Thyroid gland (tissue), 4 donors: ENCODE measurements around the gene CNTFR. TPM values are rescaled to one million over a fixed set of nuclear protein-coding genes. Genes with fewer than 3 reads are reported as not detected.
"Not testable (repeated sequence)": the region's sequence is repeated elsewhere in the genome, so short reads cannot be mapped to it uniquely, and the experiment has no call there.

Source experiments
- DNase-seq, 2 donors: peaks; one replicate each; pipeline ENCODE4 v3.0.0-alpha.2; 2019
- H3K27ac ChIP-seq, 3 donors: fragments of 200-600 bp; sonication (generic); 1 replicate in 2 of 3; 2 replicates in 1 of 3; pipeline ENCODE4 v1.5.1; 2016 to 2019; ENCODE audit warnings: mild to moderate bottlenecking in 1 of 3, moderate library complexity in 1 of 3
- H3K27me3 ChIP-seq: fragments of 200-600 bp; sonication (generic); one replicate; pipeline ENCODE4 v1.5.1; 2019
- H3K36me3 ChIP-seq, 2 donors: fragments of 200-600 bp; sonication (generic); one replicate each; pipeline ENCODE4 v1.5.1; 2016 to 2019
- H3K4me1 ChIP-seq, 2 donors: fragments of 200-600 bp; sonication (generic); one replicate each; pipeline ENCODE4 v1.5.1; 2017 to 2019
- H3K4me3 ChIP-seq, 3 donors: fragments of 200-600 bp; sonication (generic); replicated peaks in 1 of 3; 1 replicate in 2 of 3; 2 replicates in 1 of 3; pipeline ENCODE4 v1.5.1; 2016; ENCODE audit warnings: mild to moderate bottlenecking in 1 of 3
- H3K9me3 ChIP-seq: fragments of 200-600 bp; sonication (generic); one replicate; pipeline ENCODE4 v1.5.1; 2017
- CTCF ChIP-seq, 6 experiments: fragments of 200-600 bp in 3 of 6; fragments of 450-650 bp in 3 of 6; sonication (generic) in 3 of 6; IDR thresholded peaks; one replicate each; pipeline ENCODE4 v1.5.1; 2016 to 2019; ENCODE audit warnings: antibody characterized with exemption in 6 of 6, mild to moderate bottlenecking in 2 of 6, inconsistent platforms in 1 of 6, moderate library complexity in 1 of 6
- POLR2A ChIP-seq, 2 donors: fragments of 450-650 bp; IDR thresholded peaks; one replicate each; pipeline ENCODE4 v1.6.1; 2017; ENCODE audit warnings: antibody characterized with exemption in 2 of 2, mild to moderate bottlenecking in 2 of 2, moderate library complexity in 1 of 2
- WGBS, 2 donors: methylation state at CpG; one replicate each; pipeline ENCODE4 v1.1.5; 2017; 5-methylcytosine and 5-hydroxymethylcytosine counted together
- intact Hi-C: fragments of 100-400 bp; cut with DNase I; formaldehyde crosslinking; loops from one replicate; pipeline ENCODE4 v1.15.1; 2023
- total RNA-seq, 4 donors: library from RNA; depleted of rRNA; stranded (reverse); fragments of >200 nt; gene quantifications; one replicate each; pipeline ENCODE4 v1.2.3, GENCODE V29; 2016

Gene CNTFR, protein sequence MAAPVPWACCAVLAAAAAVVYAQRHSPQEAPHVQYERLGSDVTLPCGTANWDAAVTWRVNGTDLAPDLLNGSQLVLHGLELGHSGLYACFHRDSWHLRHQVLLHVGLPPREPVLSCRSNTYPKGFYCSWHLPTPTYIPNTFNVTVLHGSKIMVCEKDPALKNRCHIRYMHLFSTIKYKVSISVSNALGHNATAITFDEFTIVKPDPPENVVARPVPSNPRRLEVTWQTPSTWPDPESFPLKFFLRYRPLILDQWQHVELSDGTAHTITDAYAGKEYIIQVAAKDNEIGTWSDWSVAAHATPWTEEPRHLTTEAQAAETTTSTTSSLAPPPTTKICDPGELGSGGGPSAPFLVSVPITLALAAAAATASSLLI
- 10 to 100 TPM in 3 of 4 donors, 1 to 10 TPM in 1; 8.6 to 17.3 (median 14.1) TPM for total RNA-seq

- peaks cover 4% of the 10 kb centered on the region for H3K27me3 ChIP-seq
- H3K36me3 ChIP-seq = no peaks in the 10 kb centered on the region
- peak within 1 kb of the TSS; percentile 25 to 50 (median 33) for H3K27ac ChIP-seq
- H3K9me3 ChIP-seq = no peaks in the 10 kb centered on the region
- 1 to 2% methylated on average over 18 to 42 of the region's 104 CpGs for WGBS, 2 donors
- peak; percentile 27 to 34 for DNase-seq
- peaks cover 12 to 39% of the 10 kb centered on the region in 2 donors for H3K4me1 ChIP-seq
- H3K4me3 ChIP-seq = peak within 1 kb of the TSS; percentile 4 to 44 (median 11)
- TF ChIP-seq CTCF (IDR thresholded peaks at IDR 0.05) = no peak
- TF ChIP-seq POLR2A (IDR thresholded peaks at IDR 0.05) = no peak
- intact Hi-C loops = loop anchor here (5.0 to 10.0 kb wide), 3 partner anchors 43 to 255 kb away; no protein-coding TSS in a partner anchor
Measured at GRCh38 chr9:34589636-34590380, at the start of gene CNTFR. Gene CNTFR (minus strand): TSS chr9:34589724. CDS start chr9:34568981, 20,743 bp downstream.

DNA sequence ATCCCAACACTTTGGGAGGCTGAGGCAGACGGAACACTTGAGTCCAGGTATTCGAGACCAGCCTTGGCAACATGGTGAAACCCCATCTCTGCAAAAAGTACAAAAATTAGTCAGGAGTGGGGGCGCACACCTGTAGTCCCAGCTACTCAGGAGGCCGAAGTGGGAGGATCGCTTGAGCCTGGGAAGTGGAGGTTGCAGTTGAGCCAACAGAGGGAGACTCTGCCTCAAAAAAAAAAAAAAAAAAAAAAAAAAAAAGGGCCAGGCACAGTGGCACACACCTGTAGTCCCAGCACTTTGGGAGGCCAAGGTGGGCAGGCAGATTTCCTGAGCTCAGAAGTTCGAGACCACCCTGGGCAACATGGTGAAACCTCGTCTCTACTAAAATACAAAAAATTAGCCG lies 49.8 kb upstream of the CNTFR start:
- H3K4me1 ChIP-seq = peaks cover 16 to 18% of the 10 kb centered on the region in 2 donors
- not testable (repeated sequence) for H3K4me3 ChIP-seq, H3K9me3 ChIP-seq, DNase-seq, H3K27me3 ChIP-seq, H3K36me3 ChIP-seq, H3K27ac ChIP-seq
- intact Hi-C loops = loop anchor here (10.0 kb wide), 1 partner anchor 65 kb away; no protein-coding TSS in a partner anchor
- 82 to 96% methylated on average over 8 of the region's 8 CpGs for WGBS, 2 donors

DNA sequence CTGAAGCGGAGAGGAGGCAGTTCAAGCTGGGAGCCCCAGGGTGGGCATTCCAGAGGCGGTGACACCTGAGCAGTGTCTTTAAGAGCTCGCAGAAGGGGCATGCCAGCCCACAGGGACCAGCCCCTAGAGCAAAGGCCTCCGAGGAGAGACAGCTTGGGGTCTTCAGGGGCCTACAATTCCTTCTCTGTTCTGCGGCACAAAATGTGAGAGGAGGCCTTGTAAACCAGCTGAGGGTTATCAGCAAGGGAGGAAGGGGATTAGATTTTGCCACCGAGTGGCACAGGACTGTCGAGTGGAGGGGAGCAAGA lies 48.6 kb upstream of the CNTFR start:
- no peaks in the 10 kb centered on the region for H3K9me3 ChIP-seq
- H3K27me3 ChIP-seq = no peaks in the 10 kb centered on the region
- H3K36me3 ChIP-seq = no peaks in the 10 kb centered on the region
- intact Hi-C loops = loop anchor here (10.0 kb wide), 1 partner anchor 67 kb away; no protein-coding TSS in a partner anchor
- H3K27ac ChIP-seq = peak overlapping the region; percentile 72 to 87 (median 76)
- WGBS, 2 donors = 22 to 26% methylated on average over 6 to 7 of the region's 7 CpGs
- DNase-seq = no peak
- peaks cover 16 to 18% of the 10 kb centered on the region in 2 donors for H3K4me1 ChIP-seq
- TF ChIP-seq CTCF (IDR thresholded peaks at IDR 0.05) (no peak), POLR2A (IDR thresholded peaks at IDR 0.05) (no peak)
- H3K4me3 ChIP-seq = peak overlapping the region; percentile 18 to 59 (median 23)

DNA sequence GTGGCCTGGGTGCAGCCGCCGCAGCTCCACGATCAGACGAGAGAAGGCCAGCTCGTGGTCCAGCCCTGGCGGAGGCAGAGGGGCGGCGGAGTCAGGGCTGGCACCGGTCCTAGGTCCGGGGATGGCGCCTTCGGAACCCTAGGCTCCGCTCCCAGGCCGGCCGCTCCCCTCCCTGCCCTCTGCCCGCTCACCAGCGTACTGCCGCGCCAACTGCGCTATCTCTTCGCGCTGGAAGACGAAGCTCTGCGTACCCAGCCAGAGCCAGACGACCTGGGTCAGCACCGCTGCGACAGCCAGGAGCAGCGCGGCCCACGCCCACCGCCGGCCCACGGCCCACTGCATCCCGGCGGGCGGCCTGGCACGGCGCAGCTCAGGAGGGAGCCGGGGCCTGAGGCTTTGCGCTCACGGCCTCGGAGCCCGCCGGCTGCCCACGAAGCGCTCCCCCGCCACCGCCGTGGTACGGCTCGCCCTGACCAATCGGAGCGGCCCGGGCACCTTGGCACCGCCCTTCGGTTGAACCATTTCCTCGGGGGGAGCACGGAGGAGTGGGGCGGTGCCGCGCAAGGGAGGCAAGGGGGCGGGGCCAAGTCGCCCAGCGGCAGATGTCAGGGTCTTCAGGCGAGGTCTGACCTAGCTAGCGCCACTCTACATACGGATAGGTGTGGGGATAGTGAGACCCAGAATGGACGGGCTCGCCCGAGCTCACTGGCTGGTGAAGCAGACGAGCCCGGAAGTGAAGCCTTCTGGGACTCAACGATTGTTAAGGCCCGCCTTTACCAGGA lies 48.0 kb upstream of the CNTFR start, which contains the start of gene SIGMAR1:
TSS of gene SIGMAR1 (minus strand) at position 432 of the 782 bp plus-strand sequence. CDS start at position 342, 90 bp downstream.
- Histone ChIP-seq H3K27me3 (no peaks in the 10 kb centered on the region), H3K4me3 (peak within 1 kb of the TSS; percentile 18 to 59 (median 23)), H3K9me3 (no peaks in the 10 kb centered on the region), H3K27ac (peak within 1 kb of the TSS; percentile 72 to 87 (median 76)), H3K4me1 (peaks cover 16 to 18% of the 10 kb centered on the region in 2 donors), H3K36me3 (no peaks in the 10 kb centered on the region)
- TF ChIP-seq POLR2A (IDR thresholded peaks at IDR 0.05) (peak; percentile 34 to 88), CTCF (IDR thresholded peaks at IDR 0.05) (no peak)
- 1% methylated on average over 21 to 32 of the region's 74 CpGs for WGBS, 2 donors
- intact Hi-C loops = loop anchor here (10.0 kb wide), 1 partner anchor 67 kb away; no protein-coding TSS in a partner anchor
- peak; percentile 93 to 94 for DNase-seq
